Stomach (tissue), 4 donors: ENCODE measurements around the gene LTF.
"Not testable (repeated sequence)": the region's sequence is repeated elsewhere in the genome, so short reads cannot be mapped to it uniquely, and the experiment has no call there.

ENCODE experiments used
- POLR2AphosphoS5 ChIP-seq, 3 donors: sonication (generic); formaldehyde crosslinking; IDR thresholded peaks; one replicate each; pipeline ENCODE4 v1.6.1; 2016; ENCODE audit warnings: antibody characterized with exemption in 3 of 3
- TF ChIP-seq, protein P1 (sequence below), 7 experiments: fragments of 450-650 bp in 4 of 7; fragments of 200-600 bp in 3 of 7; sonication (generic) in 3 of 7; IDR thresholded peaks; one replicate each; pipeline ENCODE4 v1.5.1; 2016 to 2019; ENCODE audit warnings: antibody characterized with exemption in 7 of 7, control low read depth in 2 of 7, mild to moderate bottlenecking in 1 of 7

DNA sequence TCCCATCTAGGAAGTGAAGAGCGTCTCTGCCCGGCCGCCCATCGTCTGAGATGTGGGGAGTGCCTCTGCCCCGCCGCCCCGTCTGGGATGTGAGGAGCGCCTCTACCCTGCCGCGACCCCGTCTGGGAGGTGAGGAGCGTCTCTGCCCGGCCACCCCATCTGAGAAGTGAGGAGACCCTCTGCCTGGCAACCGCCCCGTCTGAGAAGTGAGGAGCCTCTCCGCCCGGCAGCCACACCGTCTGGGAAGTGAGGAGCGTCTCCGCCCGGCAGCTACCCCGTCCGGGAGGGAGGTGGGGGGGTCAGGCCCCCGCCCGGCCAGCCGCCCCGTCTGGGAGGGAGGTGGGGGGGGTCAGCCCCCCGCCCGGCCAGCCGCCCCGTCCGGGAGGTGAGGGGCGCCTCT lies 29.8 kb upstream of the LTF start:
- TF ChIP-seq POLR2AphosphoS5 (IDR thresholded peaks at IDR 0.05), result not testable (repeated sequence)
- TF ChIP-seq, protein P1, sequence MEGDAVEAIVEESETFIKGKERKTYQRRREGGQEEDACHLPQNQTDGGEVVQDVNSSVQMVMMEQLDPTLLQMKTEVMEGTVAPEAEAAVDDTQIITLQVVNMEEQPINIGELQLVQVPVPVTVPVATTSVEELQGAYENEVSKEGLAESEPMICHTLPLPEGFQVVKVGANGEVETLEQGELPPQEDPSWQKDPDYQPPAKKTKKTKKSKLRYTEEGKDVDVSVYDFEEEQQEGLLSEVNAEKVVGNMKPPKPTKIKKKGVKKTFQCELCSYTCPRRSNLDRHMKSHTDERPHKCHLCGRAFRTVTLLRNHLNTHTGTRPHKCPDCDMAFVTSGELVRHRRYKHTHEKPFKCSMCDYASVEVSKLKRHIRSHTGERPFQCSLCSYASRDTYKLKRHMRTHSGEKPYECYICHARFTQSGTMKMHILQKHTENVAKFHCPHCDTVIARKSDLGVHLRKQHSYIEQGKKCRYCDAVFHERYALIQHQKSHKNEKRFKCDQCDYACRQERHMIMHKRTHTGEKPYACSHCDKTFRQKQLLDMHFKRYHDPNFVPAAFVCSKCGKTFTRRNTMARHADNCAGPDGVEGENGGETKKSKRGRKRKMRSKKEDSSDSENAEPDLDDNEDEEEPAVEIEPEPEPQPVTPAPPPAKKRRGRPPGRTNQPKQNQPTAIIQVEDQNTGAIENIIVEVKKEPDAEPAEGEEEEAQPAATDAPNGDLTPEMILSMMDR (IDR thresholded peaks at IDR 0.05), result not testable (repeated sequence)
